GM19238 (cell line): ENCODE results near the gene OR8H3.
"Not testable (repeated sequence)": the region's sequence is repeated elsewhere in the genome, so short reads cannot be mapped to it uniquely, and the experiment has no call there.

ENCODE experiments used
- DNase-seq: peaks from one replicate; pipeline ENCODE4 v3.0.0; 2011; ENCODE audit warnings: low spot score; ENCODE audit not compliant: insufficient read length

Gene OR8H3

GRCh38 chr11:56122073-56122472, at the start of gene OR8H3:
Gene OR8H3, plus strand, starts transcription at chr11:56122373. Its CDS starts 0 bp downstream, at chr11:56122373.
- DNase-seq, result no peak

GRCh38 chr11:56089697-56090096, 32.5 kb upstream of the OR8H3 start:
- DNase-seq, result no peak

GRCh38 chr11:56093008-56093407, 29.2 kb upstream of the OR8H3 start, which contains the start of gene OR8I2:
Gene OR8I2, plus strand, starts transcription at chr11:56093308. Its CDS starts 0 bp downstream, at chr11:56093308.
- no peak for DNase-seq

- no peak for DNase-seq
These were observed 18.9 kb upstream of the OR8H3 start, which contains the start of gene OR8H2 for GRCh38 chr11:56103210-56103737. Gene OR8H2, plus strand, starts transcription at chr11:56103687. Its CDS starts 1,356 bp downstream, at chr11:56105043.

GRCh38 chr11:56140151-56140661, 18.0 kb downstream of the OR8H3 start, which contains the start of gene OR8J3:
Gene OR8J3, minus strand, starts transcription at chr11:56140201. Its CDS starts 2,483 bp downstream, at chr11:56137718.
- DNase-seq, result no peak

GRCh38 chr11:56143681-56144080, 21.5 kb downstream of the OR8H3 start:
- not testable (repeated sequence) for DNase-seq

- DNase-seq, result no peak
These were observed 29.2 kb downstream of the OR8H3 start for GRCh38 chr11:56151376-56151775.

GRCh38 chr11:56152333-56152732, 30.2 kb downstream of the OR8H3 start:
- no peak for DNase-seq

GRCh38 chr11:56160217-56160616, 38.0 kb downstream of the OR8H3 start, which contains the start of gene OR8K5:
Gene OR8K5, minus strand, starts transcription at chr11:56160317. Its CDS starts 0 bp downstream, at chr11:56160317.
- DNase-seq, result no peak

- DNase-seq, result no peak
These were observed 41.6 kb downstream of the OR8H3 start for GRCh38 chr11:56163804-56164203.

- DNase-seq, result no peak
These were observed 50.2 kb downstream of the OR8H3 start for GRCh38 chr11:56172256-56172830.
